CD4-positive, CD25-positive, alpha-beta regulatory T cell (primary cell): ENCODE results near the gene KRTAP9-7. TPM values are rescaled to one million over a fixed set of nuclear protein-coding genes. Genes with fewer than 3 reads are reported as not detected.
A peak's percentile ranks its signal among the peaks of the same experiment; 100 is the strongest.

Experiments used
- ATAC-seq, 2 donors: fragments of 150-1000 bp; cut with Tn5 transposase; one replicate each; pipeline ENCODE4 v1.10.0; 2021; ENCODE audit warnings: low read depth in 2 of 2, moderate number of reproducible peaks in 2 of 2, moderate library complexity in 1 of 2
- DNase-seq, 3 donors: peaks; one replicate each; pipeline versions ENCODE4 v3.0.0 to v3.0.0-alpha.2; 2012 to 2022; ENCODE audit warnings: mixed read lengths in 1 of 3
- H3K27ac ChIP-seq: one replicate; pipeline ENCODE4 v1.7.0; 2013; ENCODE audit warnings: mild to moderate bottlenecking, low read length; ENCODE audit not compliant: insufficient read depth, poor library complexity, severe bottlenecking
- H3K27me3 ChIP-seq: one replicate; pipeline ENCODE4 v1.7.0; 2013; ENCODE audit warnings: low read length; ENCODE audit not compliant: control insufficient read depth, insufficient read depth
- H3K36me3 ChIP-seq: one replicate; pipeline ENCODE4 v1.7.0; 2013; ENCODE audit warnings: mild to moderate bottlenecking, low read length, moderate library complexity; ENCODE audit not compliant: control insufficient read depth, insufficient read depth
- H3K4me1 ChIP-seq: 2 replicates; pipeline ENCODE4 v1.7.0; 2013; ENCODE audit warnings: mild to moderate bottlenecking, low read length; ENCODE audit not compliant: insufficient read depth, control insufficient read depth, poor library complexity, severe bottlenecking
- H3K4me3 ChIP-seq: one replicate; pipeline ENCODE4 v1.7.0; 2013; ENCODE audit warnings: low read depth, mild to moderate bottlenecking, low read length, moderate library complexity
- H3K9me3 ChIP-seq, 2 experiments: 1 replicate in 1 of 2; 2 replicates in 1 of 2; pipeline ENCODE4 v1.7.0; 2013; ENCODE audit warnings: low read length in 2 of 2, mild to moderate bottlenecking in 1 of 2, moderate library complexity in 1 of 2; ENCODE audit not compliant: control insufficient read depth in 2 of 2
- H3K27ac Mint-ChIP-seq, 3 donors: one replicate each; pipeline ENCODE4 v1.8.0; 2020 to 2022; ENCODE audit warnings: mild to moderate bottlenecking in 3 of 3, mixed read lengths in 3 of 3, moderate library complexity in 2 of 3
- H3K27me3 Mint-ChIP-seq: one replicate; pipeline ENCODE4 v1.8.0; 2022; ENCODE audit warnings: mild to moderate bottlenecking, mixed read lengths
- H3K36me3 Mint-ChIP-seq: one replicate; pipeline ENCODE4 v1.8.0; 2020; ENCODE audit warnings: mixed read lengths
- H3K4me1 Mint-ChIP-seq, 4 donors: one replicate each; pipeline ENCODE4 v1.8.0; 2020 to 2022; ENCODE audit warnings: mixed read lengths in 4 of 4, mild to moderate bottlenecking in 1 of 4
- H3K4me3 Mint-ChIP-seq, 4 donors: one replicate each; pipeline ENCODE4 v1.8.0; 2020 to 2022; ENCODE audit warnings: mild to moderate bottlenecking in 4 of 4, mixed read lengths in 4 of 4, moderate library complexity in 3 of 4
- H3K9me3 Mint-ChIP-seq, 7 donors: one replicate each; pipeline ENCODE4 v1.8.0; 2020 to 2022; ENCODE audit warnings: mixed read lengths in 7 of 7, mild to moderate bottlenecking in 3 of 7, moderate library complexity in 2 of 7
- polyA plus RNA-seq, 4 donors: library from polyadenylated mRNA; unstranded; fragments of 300-500 nt; fragmentation: Illumina TruSeq; gene quantifications; one replicate each; pipeline ENCODE4 v1.2.3, GENCODE V29; 2021
- total RNA-seq: library from RNA; stranded (reverse); gene quantifications from one replicate; pipeline ENCODE4 v1.2.3, GENCODE V29; 2022

KRTAP9-7 gene
- total and polyA plus RNA-seq, 5 donors from 2014 or later = not detected

DNA sequence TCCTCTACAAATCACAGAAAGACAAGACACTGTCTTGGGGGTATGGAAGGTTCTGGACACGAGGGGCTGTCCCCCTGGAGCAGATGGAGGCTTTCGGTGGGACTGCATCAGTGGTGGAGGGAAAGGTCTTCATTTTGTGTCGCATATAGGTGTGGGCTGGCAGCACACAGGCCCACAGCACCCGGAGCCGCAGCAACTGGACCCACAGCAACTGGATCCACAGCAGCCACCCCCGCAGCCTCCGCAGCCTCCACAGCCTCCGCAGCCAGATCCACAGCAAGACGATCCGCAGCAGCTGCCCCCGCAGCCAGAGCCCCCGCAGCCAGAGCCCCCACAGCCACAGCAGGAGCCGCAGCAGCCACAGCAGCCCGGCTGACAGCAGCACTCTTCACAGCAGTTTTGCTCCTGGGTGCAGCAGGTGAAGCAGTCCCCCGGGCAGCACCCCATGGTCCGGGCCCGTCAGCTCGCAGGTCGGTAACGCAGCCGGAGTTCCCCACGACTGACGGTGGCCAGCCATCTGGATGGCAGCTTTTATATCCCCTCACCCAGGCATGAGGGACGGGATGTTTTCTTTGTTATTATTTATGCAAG is 39.8 kb downstream of the KRTAP9-7 start, which contains the start of gene KRTAP17-1:
Gene KRTAP17-1 (minus strand): TSS at position 507 of the 591 bp plus-strand sequence. CDS start 60 bp downstream, at position 447.
- Histone ChIP-seq H3K27ac (no peak within 1 kb of the TSS), H3K4me1 (peaks cover 13% of the 10 kb centered on the region), H3K9me3 (no peaks in the 10 kb centered on the region), H3K36me3 (no peaks in the 10 kb centered on the region), H3K4me3 (no peak within 1 kb of the TSS), H3K27me3 (no peaks in the 10 kb centered on the region)
- no peak within 1 kb of the TSS for H3K27ac Mint-ChIP-seq
- ATAC-seq (no peak), DNase-seq (no peak)
- peaks cover 0 to 10% (median 4%) of the 10 kb centered on the region in 7 donors for H3K9me3 Mint-ChIP-seq
- H3K4me1 Mint-ChIP-seq = peaks cover 5 to 32% (median 11%) of the 10 kb centered on the region in 4 donors
- H3K36me3 Mint-ChIP-seq = peaks cover 9% of the 10 kb centered on the region
- no peak within 1 kb of the TSS for H3K4me3 Mint-ChIP-seq
- peaks cover 8% of the 10 kb centered on the region for H3K27me3 Mint-ChIP-seq

DNA sequence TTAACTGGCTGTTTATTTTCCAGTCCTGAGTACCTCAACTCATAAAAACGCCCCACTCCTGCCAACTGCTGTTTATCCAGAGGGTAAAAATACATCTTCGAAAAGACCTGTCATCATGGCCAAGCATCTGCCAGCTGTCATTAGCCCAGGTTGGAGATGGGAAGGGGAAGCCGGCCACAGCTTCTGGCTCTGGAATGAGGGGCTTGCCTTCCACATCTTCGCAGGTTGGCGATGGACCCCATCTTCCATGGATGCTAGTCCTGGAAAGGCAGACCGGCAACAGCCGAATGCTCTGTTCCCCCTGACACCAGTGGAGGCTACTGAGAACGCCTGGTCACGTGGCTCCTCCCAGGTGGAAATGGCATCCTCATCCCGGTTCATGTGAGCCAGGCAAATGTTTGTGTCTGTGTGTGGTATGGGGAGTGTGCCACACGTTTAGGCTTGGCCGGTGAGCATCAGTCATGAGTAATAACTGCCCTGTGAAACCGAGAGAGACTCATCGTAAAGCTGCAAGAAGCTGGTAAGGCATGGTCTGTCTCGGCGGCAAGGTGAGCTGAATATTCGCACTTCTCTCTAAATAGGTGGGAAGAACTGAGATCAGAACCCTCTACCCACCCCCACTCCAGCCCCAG is 40.4 kb downstream of the KRTAP9-7 start:
- no peak overlapping the region for H3K27ac ChIP-seq
- peaks cover 0 to 14% (median 4%) of the 10 kb centered on the region in 7 donors for H3K9me3 Mint-ChIP-seq
- ATAC-seq = no peak

DNA sequence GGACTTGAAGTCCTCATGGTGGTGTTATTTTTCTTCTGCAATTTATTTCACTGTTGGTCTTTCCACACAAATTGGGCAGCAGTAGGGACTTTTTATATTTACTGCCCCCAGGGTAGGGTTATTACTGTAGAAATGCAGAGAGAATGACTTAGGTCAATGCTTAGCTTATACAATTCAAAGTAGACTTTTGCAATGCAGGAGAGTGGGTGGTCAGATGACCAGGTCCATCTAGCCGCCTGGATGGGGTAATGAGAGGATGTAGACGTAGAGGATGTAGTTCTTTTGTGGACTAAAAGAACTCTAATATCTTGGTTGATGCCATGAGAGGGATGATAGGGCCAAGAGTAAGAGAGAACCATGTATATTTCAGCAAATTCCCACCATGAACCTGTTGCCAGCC is 42.7 kb downstream of the KRTAP9-7 start:
- H3K9me3 Mint-ChIP-seq = peaks cover 0 to 12% (median 4%) of the 10 kb centered on the region in 7 donors

More for the DNA sequence above, 40.4 kb downstream of the KRTAP9-7 start:
- Histone ChIP-seq H3K36me3 (no peaks in the 10 kb centered on the region), H3K4me1 (peaks cover 6% of the 10 kb centered on the region), H3K4me3 (no peak overlapping the region), H3K27me3 (no peaks in the 10 kb centered on the region), H3K9me3 (no peaks in the 10 kb centered on the region)
- no peak for DNase-seq
- Mint-ChIP-seq H3K27me3 (peaks cover 8% of the 10 kb centered on the region), H3K4me3 (no peak overlapping the region), H3K36me3 (peaks cover 9% of the 10 kb centered on the region), H3K27ac (no peak overlapping the region), H3K4me1 (peaks cover 3 to 28% (median 7%) of the 10 kb centered on the region in 4 donors)

DNA sequence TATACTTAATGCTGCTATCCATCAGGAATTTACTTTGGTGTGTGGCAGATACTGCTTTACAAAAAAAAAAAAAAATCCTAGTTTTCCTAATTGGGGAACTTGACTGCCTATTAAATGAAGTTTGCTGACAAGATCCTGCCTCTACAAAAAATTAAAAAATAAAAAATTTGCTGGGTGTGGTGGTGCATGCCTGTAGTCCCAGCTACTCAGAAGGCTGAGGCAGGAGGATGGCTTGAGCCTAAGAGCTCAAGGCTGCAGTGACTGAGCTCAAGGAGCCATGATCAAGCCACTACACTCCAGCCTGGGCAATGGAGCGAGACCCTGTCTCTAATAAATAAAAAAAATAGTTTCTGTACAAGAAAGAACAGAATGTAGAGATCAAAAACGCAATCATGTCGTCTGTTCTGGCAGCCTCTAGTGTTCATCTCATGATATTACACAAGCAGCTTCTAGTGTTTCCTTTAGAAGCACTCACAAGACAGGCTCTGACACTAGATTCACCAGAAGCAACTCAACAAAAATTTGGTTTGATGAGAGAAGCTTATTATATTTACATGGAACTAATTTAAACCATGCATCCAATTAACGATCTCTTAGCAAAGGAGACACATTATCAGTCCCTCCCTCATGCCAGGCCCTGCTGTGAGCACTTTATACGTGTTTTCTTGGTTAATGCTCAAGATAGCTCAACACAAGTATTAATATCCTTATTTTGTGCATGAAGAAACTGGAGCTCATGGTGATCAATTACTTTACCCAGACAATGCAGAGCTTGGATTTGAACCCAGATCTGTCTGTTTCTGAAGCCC is 46.8 kb downstream of the KRTAP9-7 start:
- no peaks in the 10 kb centered on the region for H3K9me3 ChIP-seq
- H3K4me1 ChIP-seq = peaks cover 11% of the 10 kb centered on the region
- Mint-ChIP-seq H3K9me3 (peaks cover 0 to 12% (median 3%) of the 10 kb centered on the region in 7 donors), H3K4me3 (no peak overlapping the region), H3K27ac (peak overlapping the region; percentile 14 to 85 (median 76)), H3K27me3 (no peaks in the 10 kb centered on the region), H3K4me1 (peaks cover 2 to 34% (median 15%) of the 10 kb centered on the region in 4 donors), H3K36me3 (peaks cover 3% of the 10 kb centered on the region)
- ATAC-seq (peak; percentile 57 to 85), DNase-seq (peak in 2 of 3 donors; percentile 64 to 72)
- H3K36me3 ChIP-seq = no peaks in the 10 kb centered on the region
- no peak overlapping the region for H3K27ac ChIP-seq
- no peaks in the 10 kb centered on the region for H3K27me3 ChIP-seq
- H3K4me3 ChIP-seq = no peak overlapping the region

More for the DNA sequence above, 42.7 kb downstream of the KRTAP9-7 start:
- Histone ChIP-seq H3K27me3 (no peaks in the 10 kb centered on the region), H3K9me3 (no peaks in the 10 kb centered on the region), H3K4me3 (no peak overlapping the region), H3K4me1 (peaks cover 6% of the 10 kb centered on the region), H3K36me3 (no peaks in the 10 kb centered on the region), H3K27ac (no peak overlapping the region)
- H3K27me3 Mint-ChIP-seq = peaks cover 8% of the 10 kb centered on the region
- peaks cover 2 to 28% (median 13%) of the 10 kb centered on the region in 4 donors for H3K4me1 Mint-ChIP-seq
- peaks cover 3% of the 10 kb centered on the region for H3K36me3 Mint-ChIP-seq
- ATAC-seq (no peak), DNase-seq (no peak)
- H3K27ac Mint-ChIP-seq = peak overlapping the region in 1 of 3 donors; percentile 82
- H3K4me3 Mint-ChIP-seq = no peak overlapping the region

DNA sequence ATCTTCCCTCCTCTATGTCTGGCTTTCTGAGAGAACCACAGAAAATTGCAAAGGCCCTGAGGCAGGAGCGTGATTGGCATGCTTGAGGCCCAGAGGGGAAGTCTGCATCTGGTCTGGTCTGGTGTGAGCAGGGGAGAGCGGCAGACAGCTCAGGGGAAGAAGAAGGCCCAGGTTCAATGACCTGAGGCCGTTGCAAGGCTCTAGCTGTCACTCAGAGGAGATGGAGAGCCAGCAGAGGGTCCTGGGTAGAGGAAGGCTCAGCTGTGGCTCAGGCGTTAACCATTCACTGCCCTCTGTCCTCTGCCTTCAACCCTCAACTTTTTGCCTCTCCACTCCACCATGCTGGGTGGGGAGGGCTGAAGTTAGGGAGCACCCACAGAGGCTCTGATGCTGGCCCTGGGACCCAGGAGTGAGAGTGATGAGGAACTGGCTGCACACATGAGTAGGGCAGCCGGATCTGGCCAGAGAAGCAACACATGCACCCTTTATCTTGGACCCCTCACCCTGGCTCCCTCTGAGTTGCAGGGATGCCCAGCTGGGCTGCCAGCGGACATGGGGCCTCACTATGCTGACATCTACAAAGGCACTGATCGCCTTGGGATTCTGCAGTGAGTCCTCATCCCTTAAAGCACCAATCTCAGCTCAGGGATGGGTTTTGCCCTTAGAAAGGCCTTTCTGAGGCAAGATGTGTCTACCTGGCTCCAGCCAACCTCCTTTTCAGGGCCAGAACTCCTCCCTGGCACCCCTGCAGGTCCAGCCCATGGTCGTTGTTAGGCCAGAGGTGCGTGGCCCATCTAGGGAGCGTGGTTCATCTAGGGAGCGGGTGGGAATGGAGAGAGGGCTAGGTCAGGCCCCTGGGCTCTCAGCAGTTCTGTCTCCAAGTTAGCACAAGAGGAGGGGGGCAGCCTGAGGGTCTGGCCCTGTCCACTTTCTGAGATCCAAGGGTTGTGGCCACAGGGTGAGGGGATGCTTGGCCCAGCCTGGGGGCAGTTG is 47.7 kb downstream of the KRTAP9-7 start:
- Mint-ChIP-seq H3K27ac (peak overlapping the region; percentile 14 to 85 (median 76)), H3K36me3 (peaks cover 3% of the 10 kb centered on the region), H3K27me3 (no peaks in the 10 kb centered on the region), H3K4me3 (no peak overlapping the region), H3K4me1 (peaks cover 2 to 36% (median 15%) of the 10 kb centered on the region in 4 donors), H3K9me3 (peaks cover 0 to 12% (median 3%) of the 10 kb centered on the region in 7 donors)
- no peaks in the 10 kb centered on the region for H3K9me3 ChIP-seq
- DNase-seq = no peak
- H3K36me3 ChIP-seq = no peaks in the 10 kb centered on the region
- H3K27ac ChIP-seq = no peak overlapping the region
- H3K27me3 ChIP-seq = no peaks in the 10 kb centered on the region
- H3K4me3 ChIP-seq = no peak overlapping the region
- peaks cover 11% of the 10 kb centered on the region for H3K4me1 ChIP-seq
- no peak for ATAC-seq

DNA sequence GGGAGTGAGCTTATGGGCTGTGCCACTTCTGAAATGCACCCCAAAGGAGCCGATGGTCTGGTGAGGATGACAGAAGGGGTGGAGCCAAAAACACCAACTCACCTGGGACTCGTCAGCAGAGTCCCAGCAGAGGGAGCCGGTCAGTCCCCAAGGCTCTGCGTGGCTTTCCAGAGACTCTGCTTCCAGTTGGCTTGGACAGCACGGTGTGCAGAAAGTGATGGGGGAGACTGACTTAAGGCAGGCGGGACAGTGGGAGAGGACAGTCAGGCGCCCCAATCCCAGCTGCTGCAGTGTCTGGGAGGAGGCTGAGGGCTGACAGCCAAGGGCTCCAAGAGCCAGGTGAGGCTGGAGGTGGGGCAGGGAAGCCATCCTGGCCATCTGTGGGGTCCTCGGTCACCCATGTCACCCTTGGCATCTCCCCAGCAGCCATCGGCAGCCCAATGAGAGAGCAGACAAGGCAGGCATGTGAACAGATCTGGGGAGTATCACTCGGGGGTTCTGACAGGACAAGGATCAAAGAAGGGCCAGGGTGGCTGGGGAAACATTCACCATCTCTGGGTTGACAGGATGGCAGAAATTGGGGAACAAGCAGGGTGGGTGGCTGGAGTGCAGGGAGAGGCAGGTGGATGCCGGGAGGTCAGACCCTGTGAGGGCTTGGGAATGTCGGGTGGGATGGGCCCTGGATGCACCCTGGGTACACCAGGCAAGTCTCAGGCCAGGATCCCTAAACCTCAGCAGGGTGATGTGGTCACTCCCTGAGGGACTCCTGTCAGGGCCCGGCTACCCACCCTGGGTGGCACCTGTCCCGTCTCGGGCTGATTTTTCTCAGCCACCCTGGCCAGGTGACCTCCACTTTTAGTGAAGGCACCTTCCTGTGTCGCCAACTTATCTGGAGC is 48.9 kb downstream of the KRTAP9-7 start:
- Histone ChIP-seq H3K4me1 (peaks cover 11% of the 10 kb centered on the region), H3K9me3 (no peaks in the 10 kb centered on the region), H3K27ac (no peak overlapping the region), H3K4me3 (no peak overlapping the region), H3K27me3 (no peaks in the 10 kb centered on the region), H3K36me3 (no peaks in the 10 kb centered on the region)
- Mint-ChIP-seq H3K27ac (peak overlapping the region in 1 of 3 donors; percentile 83), H3K4me1 (peaks cover 2 to 38% (median 15%) of the 10 kb centered on the region in 4 donors), H3K4me3 (no peak overlapping the region), H3K27me3 (no peaks in the 10 kb centered on the region), H3K9me3 (peaks cover 0 to 10% (median 2%) of the 10 kb centered on the region in 7 donors), H3K36me3 (peaks cover 2% of the 10 kb centered on the region)
- ATAC-seq (no peak), DNase-seq (peak in 1 of 3 donors; percentile 19)
